GM12875 (cell line): Measurements from ENCODE around the gene C16orf95.

Experiments
- H3K4me3 ChIP-seq: one replicate; pipeline ENCODE4 v1.5.1; 2011; ENCODE audit warnings: low read depth, low read length, control low read depth
- TF ChIP-seq, protein P1 (sequence below): IDR thresholded peaks from 2 replicates; pipeline ENCODE4 v1.5.1; 2011; ENCODE audit warnings: low read depth, mild to moderate bottlenecking, control low read depth, inconsistent platforms, low read length, moderate library complexity, borderline replicate concordance; ENCODE audit not compliant: insufficient read depth

Gene C16orf95

DNA sequence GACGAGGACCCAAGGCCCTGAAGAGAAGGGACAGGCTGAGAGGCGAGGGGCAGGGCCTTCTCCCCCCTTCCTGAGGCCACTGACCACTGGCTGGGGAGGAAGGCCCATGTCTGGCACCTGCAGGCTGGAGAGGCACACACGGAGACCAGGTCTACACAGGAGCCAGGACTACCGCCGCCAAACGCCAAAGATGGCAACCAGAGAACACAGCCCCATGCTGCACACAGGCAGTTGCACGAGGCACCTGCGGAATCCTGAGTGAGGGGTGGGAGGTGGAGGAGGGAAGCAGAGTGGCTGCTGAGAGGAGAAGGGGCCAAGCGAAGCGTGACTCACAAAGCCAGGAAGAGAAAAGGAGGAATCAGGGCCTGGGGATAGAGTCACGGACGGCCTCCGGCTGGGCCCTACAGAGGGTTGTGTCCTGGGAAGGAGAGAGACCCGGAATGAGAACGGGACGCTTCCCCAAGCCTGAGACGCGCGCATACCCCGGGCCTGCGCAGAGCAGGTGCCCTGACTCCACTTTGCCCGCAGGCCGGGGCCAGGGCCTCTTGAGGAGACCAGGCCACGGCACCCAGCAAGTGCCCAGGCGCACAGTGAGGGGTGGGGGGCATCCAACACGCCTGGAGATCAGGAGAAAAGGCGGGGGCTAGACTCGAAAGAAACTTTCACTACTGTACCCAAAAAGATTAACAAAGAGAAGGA, 28.7 kb upstream of the C16orf95 start:
- TF ChIP-seq, protein P1, sequence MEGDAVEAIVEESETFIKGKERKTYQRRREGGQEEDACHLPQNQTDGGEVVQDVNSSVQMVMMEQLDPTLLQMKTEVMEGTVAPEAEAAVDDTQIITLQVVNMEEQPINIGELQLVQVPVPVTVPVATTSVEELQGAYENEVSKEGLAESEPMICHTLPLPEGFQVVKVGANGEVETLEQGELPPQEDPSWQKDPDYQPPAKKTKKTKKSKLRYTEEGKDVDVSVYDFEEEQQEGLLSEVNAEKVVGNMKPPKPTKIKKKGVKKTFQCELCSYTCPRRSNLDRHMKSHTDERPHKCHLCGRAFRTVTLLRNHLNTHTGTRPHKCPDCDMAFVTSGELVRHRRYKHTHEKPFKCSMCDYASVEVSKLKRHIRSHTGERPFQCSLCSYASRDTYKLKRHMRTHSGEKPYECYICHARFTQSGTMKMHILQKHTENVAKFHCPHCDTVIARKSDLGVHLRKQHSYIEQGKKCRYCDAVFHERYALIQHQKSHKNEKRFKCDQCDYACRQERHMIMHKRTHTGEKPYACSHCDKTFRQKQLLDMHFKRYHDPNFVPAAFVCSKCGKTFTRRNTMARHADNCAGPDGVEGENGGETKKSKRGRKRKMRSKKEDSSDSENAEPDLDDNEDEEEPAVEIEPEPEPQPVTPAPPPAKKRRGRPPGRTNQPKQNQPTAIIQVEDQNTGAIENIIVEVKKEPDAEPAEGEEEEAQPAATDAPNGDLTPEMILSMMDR: no peak
- H3K4me3 ChIP-seq: no peak overlapping the region

DNA sequence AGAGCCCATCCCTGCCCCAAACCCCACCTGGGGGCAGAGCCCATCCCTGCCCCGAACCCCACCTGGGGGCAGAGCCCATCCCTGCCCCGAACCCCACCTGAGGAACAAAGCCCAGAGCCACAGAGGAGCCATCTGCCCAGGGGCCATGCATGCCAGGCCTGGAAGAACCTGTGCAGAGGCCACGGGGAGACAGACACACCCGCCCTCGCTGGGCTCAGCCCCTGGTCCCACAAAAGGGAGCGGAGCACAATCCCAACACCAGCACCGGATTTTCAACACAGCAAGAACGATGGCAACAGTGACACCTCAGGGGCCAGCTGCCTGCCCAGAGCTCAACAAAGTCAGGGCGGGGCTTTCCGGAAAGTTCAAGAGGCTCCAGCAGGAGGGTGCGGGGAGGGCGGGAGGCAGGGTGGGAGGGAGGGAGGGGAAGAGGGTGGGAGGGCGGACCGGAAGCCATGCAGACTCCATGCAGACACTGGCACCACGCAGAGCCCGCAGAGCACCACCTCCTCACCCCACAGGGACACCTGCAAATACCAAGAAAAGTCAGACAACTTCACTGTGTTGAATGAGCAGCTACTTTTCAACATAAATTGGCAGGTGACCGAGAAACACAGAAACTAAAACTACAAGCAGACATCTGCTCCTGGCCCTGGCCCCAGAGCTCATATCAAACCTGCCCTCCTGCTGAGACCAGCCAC, 27.9 kb upstream of the C16orf95 start:
- H3K4me3 ChIP-seq: no peak overlapping the region
- TF ChIP-seq, protein P1: no peak

DNA sequence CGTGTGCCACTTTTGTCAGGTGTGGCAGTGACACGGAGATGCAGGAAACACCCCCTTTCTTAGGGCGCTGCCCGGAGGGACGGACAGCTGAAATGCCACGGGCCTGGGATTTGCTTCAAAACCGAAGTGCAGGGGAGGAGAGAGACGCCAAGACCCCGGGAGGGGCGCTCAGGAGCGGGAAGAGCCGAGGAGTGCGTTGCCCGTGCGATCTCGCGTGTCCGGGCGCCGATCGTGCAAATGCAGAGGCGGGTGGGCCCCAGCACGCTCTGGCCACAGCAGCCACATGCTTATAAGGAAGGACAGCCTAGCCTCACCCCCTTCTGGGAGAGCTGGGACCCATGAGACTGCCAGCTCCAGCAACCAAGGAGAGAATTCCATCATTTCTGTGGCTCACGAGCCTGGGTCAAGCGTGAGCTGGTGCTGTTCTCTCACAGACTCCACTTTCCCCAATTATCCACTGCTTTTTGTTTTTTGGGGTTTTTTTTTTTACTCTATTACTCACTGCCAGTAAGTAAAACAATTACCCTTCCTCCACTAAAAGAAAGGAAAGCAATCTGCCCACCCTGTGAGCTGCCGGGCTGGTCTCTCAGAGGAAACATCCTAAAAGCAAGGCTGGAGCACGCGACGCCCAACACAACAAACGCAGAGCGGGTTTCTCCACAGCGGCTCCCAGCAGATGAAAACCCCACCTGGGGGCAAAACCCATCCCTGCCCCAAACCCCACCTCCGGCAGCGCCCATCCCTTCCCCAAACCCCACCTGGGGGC, 27.2 kb upstream of the C16orf95 start:
- TF ChIP-seq, protein P1: no peak
- H3K4me3 ChIP-seq: no peak overlapping the region

DNA sequence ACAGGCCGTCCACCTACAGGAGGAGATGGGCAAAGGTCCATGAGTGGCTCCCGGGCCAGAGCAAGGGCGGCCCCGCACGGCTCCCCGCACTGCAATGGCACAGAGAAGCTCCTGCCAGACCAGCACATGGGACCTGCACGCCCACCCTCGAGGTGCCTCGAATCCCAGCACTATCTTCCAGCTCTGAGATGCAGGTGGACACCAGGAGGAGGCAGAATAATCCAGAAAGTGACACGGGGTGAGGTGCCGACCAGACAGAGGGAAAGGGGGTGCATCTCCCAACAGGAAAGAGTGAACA, 26.5 kb upstream of the C16orf95 start:
- TF ChIP-seq, protein P1: no peak
- no peak overlapping the region for H3K4me3 ChIP-seq

DNA sequence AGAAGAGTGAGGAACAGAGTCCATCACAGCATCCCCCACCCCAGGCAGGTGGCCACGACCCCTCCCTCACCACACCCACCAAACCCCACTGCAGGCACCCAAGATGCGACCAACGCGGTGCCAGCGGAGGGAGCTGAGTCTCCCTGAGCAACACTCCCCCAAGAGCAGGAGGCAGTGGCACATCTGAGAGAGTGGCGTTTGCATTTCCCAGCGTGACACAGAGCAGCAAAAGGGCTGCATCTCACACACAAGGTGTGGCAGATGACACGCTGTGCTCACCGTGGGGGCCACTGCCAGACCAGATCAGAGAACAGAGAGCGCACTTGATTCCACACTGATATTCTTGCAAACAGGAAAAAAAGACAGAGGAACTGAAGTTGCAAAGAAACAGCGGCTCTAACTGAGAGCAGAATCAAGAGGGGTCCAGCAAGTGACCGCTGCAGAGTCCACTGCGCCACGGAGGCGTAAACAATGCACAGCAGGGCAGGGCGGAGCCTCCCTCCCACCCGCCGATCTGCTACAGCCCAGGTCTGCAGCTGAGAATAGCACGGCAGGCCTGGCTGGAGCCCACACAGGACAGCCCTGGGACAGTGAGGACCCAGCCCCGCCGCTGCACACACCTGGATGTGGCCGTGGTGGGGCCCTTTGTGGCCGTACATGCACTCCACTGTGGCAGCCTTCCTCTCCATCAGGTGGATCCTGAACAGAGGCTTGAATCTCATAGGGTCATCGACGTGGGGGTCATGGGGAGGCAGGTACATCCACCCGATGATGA, 26.0 kb upstream of the C16orf95 start:
- TF ChIP-seq, protein P1: no peak
- no peak overlapping the region for H3K4me3 ChIP-seq

DNA sequence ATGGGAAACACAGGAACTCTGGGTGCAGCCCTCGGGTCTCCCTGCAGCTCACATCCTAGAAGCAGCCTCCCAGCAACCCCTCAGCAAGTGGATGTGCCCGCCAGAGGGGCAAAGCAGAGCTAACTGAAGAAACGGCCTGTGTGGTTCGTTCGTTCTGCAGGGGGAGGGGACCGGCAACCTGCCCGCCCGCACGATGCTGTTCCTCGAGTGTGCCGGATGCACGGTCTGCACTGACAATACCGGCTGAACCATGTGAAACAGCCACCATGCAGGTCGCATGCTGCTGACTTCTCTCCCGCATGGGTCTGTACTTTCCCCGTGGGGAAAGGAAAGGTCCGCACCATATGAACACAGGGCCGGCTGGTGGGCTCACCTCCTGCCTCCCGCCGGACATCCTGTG, 25.3 kb upstream of the C16orf95 start:
- H3K4me3 ChIP-seq: no peak overlapping the region
- TF ChIP-seq, protein P1: no peak
